ENCODE results near the gene EPHB1.

Gene EPHB1

GRCh38 chr3:134796281-134797056, 1.4 kb downstream of the EPHB1 start:
- Histone ChIP-seq H3K27me3 (ENCODE audit: insufficient read depth, insufficient read length) (peaks cover 59% of the 10 kb centered on the region), H3K4me1 (ENCODE audit: insufficient read depth, insufficient read length) (peaks cover 13% of the 10 kb centered on the region)

GRCh38 chr3:134797057-134797740, 2.1 kb downstream of the EPHB1 start:
- Histone ChIP-seq H3K36me3 (ENCODE audit: insufficient read depth, insufficient read length, low read length) (no peaks in the 10 kb centered on the region), H3K27me3 (ENCODE audit: insufficient read depth, insufficient read length) (peaks cover 59% of the 10 kb centered on the region), H3K4me3 (ENCODE audit: insufficient read length, low read depth) (peak overlapping the region; percentile 66), H3K9me3 (ENCODE audit: insufficient read depth, low read length) (no peaks in the 10 kb centered on the region), H3K9ac (ENCODE audit: insufficient read length, low read depth) (peak overlapping the region; percentile 87), H3K4me1 (ENCODE audit: insufficient read depth, insufficient read length) (peaks cover 13% of the 10 kb centered on the region)
- TF ChIP-seq SUZ12 (IDR thresholded peaks at IDR 0.05; ENCODE audit: extremely low read depth, insufficient read depth, insufficient read length) (no peak), YY1 (IDR thresholded peaks at IDR 0.05; ENCODE audit: insufficient read depth, insufficient read length) (no peak), ZNF274 (IDR thresholded peaks at IDR 0.05; ENCODE audit: low read depth, low read length) (no peak)
- DNase-seq (ENCODE audit: low read depth, low spot score) = no peak

More at GRCh38 chr3:134796281-134797056, 1.4 kb downstream of the EPHB1 start:
- TF ChIP-seq YY1 (IDR thresholded peaks at IDR 0.05; ENCODE audit: insufficient read depth, insufficient read length) (no peak), SUZ12 (IDR thresholded peaks at IDR 0.05; ENCODE audit: extremely low read depth, insufficient read depth, insufficient read length) (peak; percentile 61)
- peak overlapping the region; percentile 66 for H3K4me3 ChIP-seq (ENCODE audit: insufficient read length, low read depth)
- no peaks in the 10 kb centered on the region for H3K36me3 ChIP-seq (ENCODE audit: insufficient read depth, insufficient read length, low read length)
- no peak for DNase-seq (ENCODE audit: low read depth, low spot score)
- peak overlapping the region; percentile 87 for H3K9ac ChIP-seq (ENCODE audit: insufficient read length, low read depth)
- no peaks in the 10 kb centered on the region for H3K9me3 ChIP-seq (ENCODE audit: insufficient read depth, low read length)

GRCh38 chr3:134797741-134798451, 2.8 kb downstream of the EPHB1 start:
- no peaks in the 10 kb centered on the region for H3K36me3 ChIP-seq (ENCODE audit: insufficient read depth, insufficient read length, low read length)
- peaks cover 59% of the 10 kb centered on the region for H3K27me3 ChIP-seq (ENCODE audit: insufficient read depth, insufficient read length)
- no peak for DNase-seq (ENCODE audit: low read depth, low spot score)
- no peak overlapping the region for H3K9ac ChIP-seq (ENCODE audit: insufficient read length, low read depth)
- H3K4me1 ChIP-seq (ENCODE audit: insufficient read depth, insufficient read length) = peaks cover 13% of the 10 kb centered on the region
- H3K4me3 ChIP-seq (ENCODE audit: insufficient read length, low read depth) = no peak overlapping the region
- no peaks in the 10 kb centered on the region for H3K9me3 ChIP-seq (ENCODE audit: insufficient read depth, low read length)
- TF ChIP-seq ZNF274 (IDR thresholded peaks at IDR 0.05; ENCODE audit: low read depth, low read length) = no peak
- TF ChIP-seq SUZ12 (IDR thresholded peaks at IDR 0.05; ENCODE audit: extremely low read depth, insufficient read depth, insufficient read length) = no peak
- TF ChIP-seq YY1 (IDR thresholded peaks at IDR 0.05; ENCODE audit: insufficient read depth, insufficient read length) = no peak

- no peaks in the 10 kb centered on the region for H3K9me3 ChIP-seq (ENCODE audit: insufficient read depth, low read length)
- H3K27me3 ChIP-seq (ENCODE audit: insufficient read depth, insufficient read length) = peaks cover 51% of the 10 kb centered on the region
- no peak overlapping the region for H3K4me3 ChIP-seq (ENCODE audit: insufficient read length, low read depth)
- peaks cover 13% of the 10 kb centered on the region for H3K4me1 ChIP-seq (ENCODE audit: insufficient read depth, insufficient read length)
- H3K9ac ChIP-seq (ENCODE audit: insufficient read length, low read depth) = no peak overlapping the region
- TF ChIP-seq SUZ12 (IDR thresholded peaks at IDR 0.05; ENCODE audit: extremely low read depth, insufficient read depth, insufficient read length) (no peak), YY1 (IDR thresholded peaks at IDR 0.05; ENCODE audit: insufficient read depth, insufficient read length) (no peak), ZNF274 (IDR thresholded peaks at IDR 0.05; ENCODE audit: low read depth, low read length) (no peak)
- no peaks in the 10 kb centered on the region for H3K36me3 ChIP-seq (ENCODE audit: insufficient read depth, insufficient read length, low read length)
- DNase-seq (ENCODE audit: low read depth, low spot score) = no peak
Measured at GRCh38 chr3:134798681-134799311, 3.7 kb downstream of the EPHB1 start.

- DNase-seq (ENCODE audit: low read depth, low spot score) = no peak
- H3K4me3 ChIP-seq (ENCODE audit: insufficient read length, low read depth) = no peak overlapping the region
- no peaks in the 10 kb centered on the region for H3K9me3 ChIP-seq (ENCODE audit: insufficient read depth, low read length)
- TF ChIP-seq YY1 (IDR thresholded peaks at IDR 0.05; ENCODE audit: insufficient read depth, insufficient read length) = no peak
- no peak for TF ChIP-seq SUZ12 (IDR thresholded peaks at IDR 0.05; ENCODE audit: extremely low read depth, insufficient read depth, insufficient read length)
- TF ChIP-seq ZNF274 (IDR thresholded peaks at IDR 0.05; ENCODE audit: low read depth, low read length) = no peak
- no peaks in the 10 kb centered on the region for H3K36me3 ChIP-seq (ENCODE audit: insufficient read depth, insufficient read length, low read length)
- peaks cover 45% of the 10 kb centered on the region for H3K27me3 ChIP-seq (ENCODE audit: insufficient read depth, insufficient read length)
- H3K9ac ChIP-seq (ENCODE audit: insufficient read length, low read depth) = no peak overlapping the region
- H3K4me1 ChIP-seq (ENCODE audit: insufficient read depth, insufficient read length) = peaks cover 13% of the 10 kb centered on the region
Measured at GRCh38 chr3:134799393-134799792, 4.3 kb downstream of the EPHB1 start.

GRCh38 chr3:134801204-134801958, 6.3 kb downstream of the EPHB1 start:
- no peaks in the 10 kb centered on the region for H3K9me3 ChIP-seq (ENCODE audit: insufficient read depth, low read length)
- H3K9ac ChIP-seq (ENCODE audit: insufficient read length, low read depth) = no peak overlapping the region
- H3K36me3 ChIP-seq (ENCODE audit: insufficient read depth, insufficient read length, low read length) = no peaks in the 10 kb centered on the region
- DNase-seq (ENCODE audit: low read depth, low spot score) = no peak
- TF ChIP-seq SUZ12 (IDR thresholded peaks at IDR 0.05; ENCODE audit: extremely low read depth, insufficient read depth, insufficient read length) = no peak
- no peak for TF ChIP-seq YY1 (IDR thresholded peaks at IDR 0.05; ENCODE audit: insufficient read depth, insufficient read length)
- no peak for TF ChIP-seq ZNF274 (IDR thresholded peaks at IDR 0.05; ENCODE audit: low read depth, low read length)
- H3K4me3 ChIP-seq (ENCODE audit: insufficient read length, low read depth) = no peak overlapping the region
- peaks cover 31% of the 10 kb centered on the region for H3K27me3 ChIP-seq (ENCODE audit: insufficient read depth, insufficient read length)
- H3K4me1 ChIP-seq (ENCODE audit: insufficient read depth, insufficient read length) = peaks cover 13% of the 10 kb centered on the region

All from NT2/D1 (cell line).